Osteoblast (primary cell): ENCODE data around the gene ATF5. TPM values are rescaled to one million over a fixed set of nuclear protein-coding genes. Genes with fewer than 3 reads are reported as not detected.
A peak's percentile ranks its signal among the peaks of the same experiment; 100 is the strongest.
"Not testable (repeated sequence)": the region's sequence is repeated elsewhere in the genome, so short reads cannot be mapped to it uniquely, and the experiment has no call there.

ENCODE experiments used
- DNase-seq: peaks from one replicate; pipeline ENCODE4 v3.0.0; 2011; ENCODE audit warnings: low spot score, mixed read lengths; ENCODE audit not compliant: insufficient read length; ENCODE audit errors: missing footprints
- H2AFZ ChIP-seq: 2 replicates; pipeline ENCODE4 v1.6.0; 2011; ENCODE audit warnings: mild to moderate bottlenecking, low read length
- H3K27ac ChIP-seq: 2 replicates; pipeline ENCODE4 v1.5.1; 2011; ENCODE audit warnings: mild to moderate bottlenecking, low read depth, low read length, moderate library complexity
- H3K27me3 ChIP-seq: 2 replicates; pipeline ENCODE4 v1.6.0; 2012; ENCODE audit warnings: mild to moderate bottlenecking, control low read depth, inconsistent platforms, low read length, moderate library complexity; ENCODE audit not compliant: insufficient read depth
- H3K36me3 ChIP-seq: 2 replicates; pipeline ENCODE4 v1.5.1; 2011; ENCODE audit warnings: mild to moderate bottlenecking, low read length, control low read depth, moderate library complexity; ENCODE audit not compliant: insufficient read depth
- H3K4me1 ChIP-seq: 2 replicates; pipeline ENCODE4 v1.5.1; 2011; ENCODE audit warnings: mild to moderate bottlenecking, low read length, control low read depth, moderate library complexity; ENCODE audit not compliant: insufficient read depth
- H3K4me2 ChIP-seq: 2 replicates; pipeline ENCODE4 v1.6.0; 2011; ENCODE audit warnings: mild to moderate bottlenecking, low read length; ENCODE audit not compliant: insufficient read depth
- H3K4me3 ChIP-seq: fragments of 200-600 bp; sonication (generic); 3 replicates; pipeline ENCODE4 v1.5.1; 2012; ENCODE audit warnings: mild to moderate bottlenecking, low read length, inconsistent platforms; ENCODE audit not compliant: insufficient read depth
- H3K79me2 ChIP-seq: 2 replicates; pipeline ENCODE4 v1.6.0; 2012; ENCODE audit warnings: mild to moderate bottlenecking, low read length, control low read depth, inconsistent platforms; ENCODE audit not compliant: insufficient read depth
- H3K9me3 ChIP-seq: 2 replicates; pipeline ENCODE4 v1.5.1; 2011; ENCODE audit warnings: low read depth, low read length, control low read depth
- H4K20me1 ChIP-seq: 2 replicates; pipeline ENCODE4 v1.6.0; 2012; ENCODE audit warnings: mild to moderate bottlenecking, low read length, control low read depth; ENCODE audit not compliant: insufficient read depth
- total RNA-seq: library from RNA; depleted of rRNA; stranded (reverse); fragments of >200 nt; gene quantifications from 2 replicates; pipeline ENCODE4 v1.2.3, GENCODE V29; 2012
- TF ChIP-seq, protein P1 (sequence below): IDR thresholded peaks from 2 replicates; pipeline ENCODE4 v1.5.1; 2011; ENCODE audit warnings: mild to moderate bottlenecking, low read depth, low read length, moderate library complexity; ENCODE audit errors: extremely low read depth

The ATF5 gene
- total RNA-seq, 1 donor, result 8.3 TPM

DNA sequence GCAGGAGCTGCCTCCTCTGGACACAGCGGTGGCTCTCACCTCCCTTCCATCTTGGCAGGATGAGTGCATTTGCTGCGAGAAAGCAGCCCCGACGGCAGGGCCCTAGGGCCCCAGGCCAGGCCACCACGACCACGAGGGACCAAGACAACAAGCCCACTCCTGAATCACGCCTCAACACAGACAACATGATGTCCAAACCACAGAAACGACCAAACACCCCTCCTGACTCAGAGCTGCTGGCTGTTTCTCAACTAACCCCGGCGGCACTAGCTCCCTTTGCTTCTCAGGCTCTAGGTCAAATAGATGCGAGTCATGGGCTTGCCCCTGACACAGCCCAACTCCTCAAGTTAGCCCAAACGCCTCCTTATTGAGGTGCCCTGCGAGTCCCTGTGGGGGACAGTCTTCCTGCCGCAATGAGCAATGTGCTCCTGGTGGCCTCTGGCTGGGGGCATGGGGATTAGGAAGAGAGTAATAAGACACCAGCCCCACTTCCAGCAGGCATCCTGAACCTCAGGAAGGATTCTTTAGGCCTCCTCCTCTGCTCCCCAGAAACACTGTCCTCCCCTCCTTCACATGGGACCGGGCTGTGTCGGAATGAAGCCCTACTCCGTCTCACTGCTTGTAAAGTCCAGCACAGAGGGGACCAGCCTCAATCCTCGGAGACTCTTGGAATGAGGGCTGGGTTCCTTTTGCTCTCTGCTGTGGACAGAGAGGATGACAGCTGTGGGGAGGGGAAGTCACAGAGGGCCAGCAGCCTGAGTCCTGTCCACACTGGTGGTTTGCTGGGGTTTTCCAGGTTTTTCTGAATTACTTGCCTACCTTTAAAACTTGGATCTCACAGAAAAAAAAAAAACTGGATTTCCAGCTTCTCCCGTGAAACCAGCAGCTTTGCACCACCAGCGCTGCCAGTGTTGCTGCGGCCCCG, 6.9 kb upstream of the ATF5 start:
- H3K9me3 ChIP-seq, result no peaks in the 10 kb centered on the region
- peaks cover 63% of the 10 kb centered on the region for H4K20me1 ChIP-seq
- peak overlapping the region; percentile 32 for H3K4me2 ChIP-seq
- H2AFZ ChIP-seq, result peak overlapping the region; percentile 29
- DNase-seq, result peak; percentile 94
- peaks cover 44% of the 10 kb centered on the region for H3K36me3 ChIP-seq
- TF ChIP-seq, protein P1, sequence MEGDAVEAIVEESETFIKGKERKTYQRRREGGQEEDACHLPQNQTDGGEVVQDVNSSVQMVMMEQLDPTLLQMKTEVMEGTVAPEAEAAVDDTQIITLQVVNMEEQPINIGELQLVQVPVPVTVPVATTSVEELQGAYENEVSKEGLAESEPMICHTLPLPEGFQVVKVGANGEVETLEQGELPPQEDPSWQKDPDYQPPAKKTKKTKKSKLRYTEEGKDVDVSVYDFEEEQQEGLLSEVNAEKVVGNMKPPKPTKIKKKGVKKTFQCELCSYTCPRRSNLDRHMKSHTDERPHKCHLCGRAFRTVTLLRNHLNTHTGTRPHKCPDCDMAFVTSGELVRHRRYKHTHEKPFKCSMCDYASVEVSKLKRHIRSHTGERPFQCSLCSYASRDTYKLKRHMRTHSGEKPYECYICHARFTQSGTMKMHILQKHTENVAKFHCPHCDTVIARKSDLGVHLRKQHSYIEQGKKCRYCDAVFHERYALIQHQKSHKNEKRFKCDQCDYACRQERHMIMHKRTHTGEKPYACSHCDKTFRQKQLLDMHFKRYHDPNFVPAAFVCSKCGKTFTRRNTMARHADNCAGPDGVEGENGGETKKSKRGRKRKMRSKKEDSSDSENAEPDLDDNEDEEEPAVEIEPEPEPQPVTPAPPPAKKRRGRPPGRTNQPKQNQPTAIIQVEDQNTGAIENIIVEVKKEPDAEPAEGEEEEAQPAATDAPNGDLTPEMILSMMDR, result no peak
- H3K27me3 ChIP-seq, result no peaks in the 10 kb centered on the region
- peak overlapping the region; percentile 61 for H3K27ac ChIP-seq
- H3K4me1 ChIP-seq, result peaks cover 10% of the 10 kb centered on the region
- peaks cover 95% of the 10 kb centered on the region for H3K79me2 ChIP-seq
- H3K4me3 ChIP-seq, result no peak overlapping the region

DNA sequence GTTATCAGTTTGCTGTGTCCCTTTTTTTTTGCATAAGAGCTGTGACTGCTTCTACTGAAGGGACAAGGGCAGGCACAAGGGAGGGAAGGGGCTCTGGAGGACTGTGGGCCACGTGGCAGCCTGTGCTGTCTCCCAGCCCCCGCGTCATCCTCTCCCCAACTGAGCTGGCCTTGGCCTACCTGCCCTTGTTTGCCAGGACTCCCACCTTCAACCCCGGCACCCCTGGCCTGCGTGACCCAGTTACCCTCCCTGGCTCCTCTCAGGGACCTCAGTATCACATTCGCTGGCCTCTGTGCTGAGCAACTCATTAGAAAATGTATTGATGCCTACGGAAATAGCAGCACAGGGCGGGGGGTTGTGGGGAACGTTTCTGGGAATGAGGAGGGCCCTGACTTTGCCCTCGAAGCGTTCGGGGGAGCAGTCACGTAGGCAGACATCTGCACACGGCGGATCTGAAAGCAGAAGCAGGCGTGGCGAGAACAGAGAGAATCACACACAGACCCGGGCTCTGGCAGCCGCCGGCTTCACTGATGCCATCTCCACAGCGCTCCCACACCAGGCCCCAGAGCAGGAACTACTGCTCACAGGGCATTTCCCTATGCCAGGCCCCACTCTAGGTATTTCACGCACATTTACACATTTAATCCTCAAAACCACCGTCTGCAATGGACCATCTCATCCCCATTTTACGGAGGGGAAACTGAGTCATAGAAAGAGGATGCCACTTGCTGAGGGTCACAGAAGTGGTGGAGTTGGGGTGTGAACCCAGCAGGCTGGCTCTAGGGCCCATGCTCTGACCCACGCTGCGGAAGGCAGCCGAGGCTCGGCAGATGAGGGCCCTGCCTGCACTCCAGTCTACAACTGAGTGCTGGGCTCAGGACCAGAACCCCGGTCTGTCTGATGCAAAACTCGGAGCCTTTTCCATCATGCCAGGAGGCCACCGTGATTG, 5.7 kb upstream of the ATF5 start:
- Histone ChIP-seq H3K36me3 (peaks cover 38% of the 10 kb centered on the region), H3K9me3 (no peaks in the 10 kb centered on the region), H2AFZ (no peak overlapping the region), H3K27me3 (no peaks in the 10 kb centered on the region), H4K20me1 (peaks cover 58% of the 10 kb centered on the region), H3K27ac (peak overlapping the region; percentile 61), H3K4me3 (no peak overlapping the region), H3K4me2 (no peak overlapping the region), H3K79me2 (peaks cover 94% of the 10 kb centered on the region), H3K4me1 (peaks cover 10% of the 10 kb centered on the region)
- DNase-seq, result peak; percentile 34
- TF ChIP-seq, protein P1, result no peak

DNA sequence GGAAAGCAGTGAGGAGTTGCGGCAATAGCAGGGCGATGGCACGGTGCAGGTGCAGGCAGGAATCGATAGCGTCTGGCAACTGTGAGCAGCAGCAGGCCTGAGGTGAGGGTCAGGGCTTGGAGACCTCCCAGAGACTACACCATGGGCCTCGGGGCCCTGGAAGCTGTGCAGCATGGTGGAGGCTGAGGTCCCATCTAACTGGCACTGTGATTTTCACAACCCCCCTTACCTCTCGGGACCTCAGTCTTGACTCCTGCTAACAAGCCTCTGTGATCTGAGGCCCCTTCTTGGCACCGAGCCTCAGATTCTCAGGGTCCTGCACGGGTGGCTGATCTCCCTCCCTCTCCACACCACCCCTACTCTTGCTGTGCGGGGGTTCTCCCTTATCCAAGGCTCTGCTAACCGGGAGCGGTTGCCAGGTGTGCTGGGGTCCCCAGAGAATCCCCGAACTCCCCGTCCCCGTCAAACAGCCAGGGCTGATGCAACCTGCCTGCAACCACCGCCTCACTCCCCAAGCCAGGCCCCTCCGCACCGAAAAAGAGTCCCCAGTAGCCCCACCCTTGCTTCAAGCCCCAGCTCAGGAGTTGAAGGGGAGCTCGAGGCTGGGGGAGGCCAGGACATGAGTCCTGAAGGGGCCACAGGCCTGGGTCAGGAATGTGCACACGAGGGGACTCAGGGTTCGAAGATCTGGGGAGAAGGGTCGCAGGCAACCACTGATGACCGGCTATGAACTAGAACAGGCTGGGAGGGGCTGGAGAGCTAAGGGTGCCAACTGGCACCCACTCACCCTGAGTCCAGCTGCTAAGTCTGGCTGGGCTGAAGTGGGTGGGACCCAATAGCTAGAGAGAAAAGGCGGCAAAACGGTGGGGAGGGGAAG, 4.8 kb upstream of the ATF5 start:
- H3K9me3 ChIP-seq, result no peaks in the 10 kb centered on the region
- H3K79me2 ChIP-seq, result peaks cover 96% of the 10 kb centered on the region
- H2AFZ ChIP-seq, result no peak overlapping the region
- H3K27ac ChIP-seq, result no peak overlapping the region
- H3K36me3 ChIP-seq, result peaks cover 36% of the 10 kb centered on the region
- H3K4me3 ChIP-seq, result no peak overlapping the region
- H4K20me1 ChIP-seq, result peaks cover 56% of the 10 kb centered on the region
- peak; percentile 42 for DNase-seq
- TF ChIP-seq, protein P1, result no peak
- no peaks in the 10 kb centered on the region for H3K27me3 ChIP-seq
- no peak overlapping the region for H3K4me2 ChIP-seq
- peaks cover 10% of the 10 kb centered on the region for H3K4me1 ChIP-seq

DNA sequence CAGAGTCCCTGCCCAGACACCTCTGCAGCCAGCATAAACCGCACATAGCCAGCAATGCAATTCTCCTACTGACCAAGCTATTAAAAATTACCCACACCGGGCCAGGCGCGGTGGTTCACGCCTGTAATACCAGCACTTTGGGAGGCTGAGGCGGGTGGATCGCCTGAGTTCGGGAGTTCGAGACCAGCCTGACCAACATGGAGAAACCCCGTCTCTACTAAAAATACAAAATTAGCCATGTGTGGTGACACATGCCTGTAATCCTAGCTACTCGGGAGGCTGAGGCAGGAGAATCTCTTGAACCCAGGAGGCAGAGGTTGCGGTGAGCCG, 4.2 kb upstream of the ATF5 start:
- peaks cover 36% of the 10 kb centered on the region for H3K36me3 ChIP-seq
- H3K27me3 ChIP-seq, H3K27ac ChIP-seq, H3K4me2 ChIP-seq, H3K9me3 ChIP-seq, H3K4me3 ChIP-seq, DNase-seq, H2AFZ ChIP-seq: not testable (repeated sequence)
- H3K79me2 ChIP-seq, result peaks cover 91% of the 10 kb centered on the region
- peaks cover 52% of the 10 kb centered on the region for H4K20me1 ChIP-seq
- H3K4me1 ChIP-seq, result peaks cover 10% of the 10 kb centered on the region
